IMR-90 (cell line): ENCODE results near the gene VSX2. TPM values are rescaled to one million over a fixed set of nuclear protein-coding genes. Genes with fewer than 3 reads are reported as not detected.

Experiments
- ATAC-seq: fragments of 200-7000 bp; cut with Tn5 transposase; 2 replicates; pipeline ENCODE4 v1.9.1; 2020; ENCODE audit warnings: low read depth, mild to moderate bottlenecking, moderate library complexity
- BruUV-seq: library from RNA; stranded (reverse); fragments of 400-500 nt; replicated peaks from 2 replicates; lab custom pipeline; 2021; lab: Mats Ljungman, UMichigan
- CTCF ChIA-PET: fragments of 300-600 bp; formaldehyde crosslinking; extraction: SDS; loops from one replicate; lab custom pipeline; 2021; ENCODE audit warnings: antibody characterized with exemption; lab: Yijun Ruan, JAX
- POLR2A ChIA-PET: fragments of 300-600 bp; sonication (Branson Sonifier 250); formaldehyde crosslinking; loops from one replicate; lab custom pipeline; 2022; ENCODE audit warnings: antibody characterized with exemption; ENCODE audit not compliant: unreplicated experiment; lab: Charles Lee
- DNase-seq: peaks from one replicate; pipeline ENCODE4 v3.0.0; 2013
- H2AFZ ChIP-seq: replicated peaks from 2 replicates; pipeline ENCODE3; 2013; ENCODE audit warnings: low read length, mild to moderate bottlenecking; ENCODE audit not compliant: poor library complexity
- H2AK5ac ChIP-seq: 2 replicates; pipeline ENCODE4 v1.6.1; 2013; ENCODE audit warnings: low read depth, low read length, inconsistent platforms
- H2AK9ac ChIP-seq: replicated peaks from 2 replicates; pipeline ENCODE3; 2013; ENCODE audit warnings: mild to moderate bottlenecking, low read depth, low read length, moderate library complexity; ENCODE audit not compliant: poor library complexity
- H2BK120ac ChIP-seq: 2 replicates; pipeline ENCODE4 v1.6.1; 2013; ENCODE audit warnings: low read depth, low read length, inconsistent platforms
- H2BK15ac ChIP-seq: 3 replicates; pipeline ENCODE4 v1.6.1; 2013; ENCODE audit warnings: low read depth, low read length, inconsistent platforms
- H2BK20ac ChIP-seq: 2 replicates; pipeline ENCODE4 v1.6.1; 2013; ENCODE audit warnings: low read depth, mild to moderate bottlenecking, inconsistent platforms, low read length, moderate library complexity
- H2BK5ac ChIP-seq: 2 replicates; pipeline ENCODE4 v1.6.1; 2013; ENCODE audit warnings: mild to moderate bottlenecking, low read depth, low read length, inconsistent platforms; ENCODE audit not compliant: poor library complexity, severe bottlenecking
- H3K14ac ChIP-seq: replicated peaks from 2 replicates; pipeline ENCODE4 v1.6.1; 2013; ENCODE audit warnings: low read depth, low read length, inconsistent platforms
- H3K18ac ChIP-seq: 2 replicates; pipeline ENCODE4 v1.6.1; 2013; ENCODE audit warnings: low read depth, low read length, control low read depth
- H3K23ac ChIP-seq: 2 replicates; pipeline ENCODE4 v1.6.1; 2013; ENCODE audit warnings: low read depth, low read length, inconsistent platforms
- H3K27ac ChIP-seq: 2 replicates; pipeline ENCODE4 v1.5.1; 2013; ENCODE audit warnings: mild to moderate bottlenecking, control low read depth, low read length; ENCODE audit not compliant: insufficient read depth
- H3K27me3 ChIP-seq: 2 replicates; pipeline ENCODE4 v1.6.1; 2013; ENCODE audit warnings: low read length; ENCODE audit not compliant: control insufficient read depth, insufficient read depth
- H3K36me3 ChIP-seq: 2 replicates; pipeline ENCODE4 v1.6.1; 2013; ENCODE audit warnings: low read length, mixed read lengths; ENCODE audit not compliant: control insufficient read depth, insufficient read depth
- H3K4ac ChIP-seq: 2 replicates; pipeline ENCODE4 v1.6.1; 2013; ENCODE audit warnings: low read depth, low read length, inconsistent platforms
- H3K4me1 ChIP-seq: 2 replicates; pipeline ENCODE4 v1.6.1; 2013; ENCODE audit warnings: low read length, mixed read lengths; ENCODE audit not compliant: control insufficient read depth, insufficient read depth
- H3K4me2 ChIP-seq: 2 replicates; pipeline ENCODE4 v1.6.1; 2013; ENCODE audit warnings: low read depth, mild to moderate bottlenecking, control low read depth, low read length, moderate library complexity
- H3K4me3 ChIP-seq: 2 replicates; pipeline ENCODE4 v1.5.1; 2013; ENCODE audit warnings: low read depth, mild to moderate bottlenecking, control low read depth, low read length, moderate library complexity; ENCODE audit not compliant: insufficient read depth
- H3K56ac ChIP-seq: 2 replicates; pipeline ENCODE4 v1.6.1; 2013; ENCODE audit warnings: low read length, inconsistent platforms; ENCODE audit not compliant: insufficient read depth; ENCODE audit errors: extremely low read depth
- H3K79me1 ChIP-seq, 2 experiments: 2 replicates each; pipeline ENCODE4 v1.6.1; 2013; ENCODE audit warnings: low read length in 2 of 2, inconsistent platforms in 1 of 2, low read depth in 1 of 2
- H3K9ac ChIP-seq: 2 replicates; pipeline ENCODE4 v1.6.1; 2013; ENCODE audit warnings: low read depth, low read length, control low read depth
- H3K9me1 ChIP-seq: 2 replicates; pipeline ENCODE4 v1.6.1; 2013; ENCODE audit warnings: low read length, inconsistent platforms; ENCODE audit not compliant: insufficient read depth
- H3K9me3 ChIP-seq: 2 replicates; pipeline ENCODE4 v1.6.1; 2013; ENCODE audit warnings: low read length; ENCODE audit not compliant: control insufficient read depth, insufficient read depth
- H4K20me1 ChIP-seq: 2 replicates; pipeline ENCODE4 v1.6.1; 2013; ENCODE audit warnings: low read length, inconsistent platforms; ENCODE audit not compliant: insufficient read depth
- H4K5ac ChIP-seq: 2 replicates; pipeline ENCODE4 v1.6.1; 2013; ENCODE audit warnings: mild to moderate bottlenecking, low read depth, low read length, control low read depth
- H4K8ac ChIP-seq, 2 experiments: 2 replicates each; pipeline ENCODE4 v1.6.1; 2013; ENCODE audit warnings: low read depth in 2 of 2, low read length in 2 of 2, control low read depth in 1 of 2, inconsistent platforms in 1 of 2
- H4K91ac ChIP-seq: 2 replicates; pipeline ENCODE4 v1.6.1; 2013; ENCODE audit warnings: low read depth, low read length, inconsistent platforms; ENCODE audit not compliant: insufficient read depth
- CEBPB ChIP-seq: IDR thresholded peaks from 2 replicates; pipeline ENCODE4 v1.6.1; 2012; ENCODE audit warnings: low read depth, low read length, improper control_type of control experiment
- FOS ChIP-seq: fragments of 150-350 bp; IDR thresholded peaks from 2 replicates; pipeline ENCODE4 v1.6.1; 2016; ENCODE audit warnings: low read depth, low read length
- MAFK ChIP-seq: IDR thresholded peaks from 2 replicates; pipeline ENCODE4 v1.6.1; 2012; ENCODE audit warnings: low read depth, low read length, improper control_type of control experiment
- MAZ ChIP-seq: IDR thresholded peaks from 2 replicates; pipeline ENCODE4 v1.6.1; 2012; ENCODE audit warnings: low read depth, mild to moderate bottlenecking, low read length, improper control_type of control experiment, moderate library complexity, borderline replicate concordance
- MXI1 ChIP-seq: IDR thresholded peaks from 2 replicates; pipeline ENCODE4 v1.6.1; 2012; ENCODE audit warnings: low read depth, mild to moderate bottlenecking, low read length, moderate library complexity, borderline replicate concordance
- POLR2A ChIP-seq: IDR thresholded peaks from 2 replicates; pipeline ENCODE4 v1.6.1; 2012; ENCODE audit warnings: mild to moderate bottlenecking, low read depth, low read length
- RCOR1 ChIP-seq: IDR thresholded peaks from 2 replicates; pipeline ENCODE4 v1.6.1; 2012; ENCODE audit warnings: mild to moderate bottlenecking, low read length, improper control_type of control experiment; ENCODE audit not compliant: insufficient replicate concordance
- dilution Hi-C: fragments of 300-500 bp; cut with HindIII; formaldehyde crosslinking; loops from one replicate; pipeline ENCODE4 v1.14.3; 2018; ENCODE audit warnings: low sequenced_read_pairs; ENCODE audit not compliant: unreplicated experiment
- in situ Hi-C: fragments of 300-500 bp; cut with MboI; formaldehyde crosslinking; loops from 3 replicates; pipeline ENCODE4 v1.14.3; 2019; ENCODE audit warnings: low sequenced_read_pairs, inconsistent platforms, mixed read lengths
- intact Hi-C: fragments of 100-400 bp; cut with micrococcal nuclease; formaldehyde crosslinking; loops from 2 replicates; pipeline ENCODE4 v1.10.0; 2022
- polyA plus RNA-seq, 3 experiments: library from polyadenylated mRNA; depleted of rRNA; stranded (reverse); fragments of >200 nt; gene quantifications; 2 replicates each; pipeline ENCODE4 v1.2.3, GENCODE V29; 2012; ENCODE audit warnings: low replicate concordance in 1 of 3
- total RNA-seq: library from RNA; depleted of rRNA; stranded (reverse); fragments of >200 nt; gene quantifications from 2 replicates; pipeline ENCODE4 v1.2.3, GENCODE V29; 2012
- TF ChIP-seq, protein P1 (sequence below): fragments of 150-350 bp; IDR thresholded peaks from 2 replicates; pipeline ENCODE4 v1.6.1; 2016; ENCODE audit warnings: low read depth, mild to moderate bottlenecking, low read length, moderate library complexity, borderline replicate concordance
- TF ChIP-seq, protein P2 (sequence below): fragments of 150-350 bp; IDR thresholded peaks from 2 replicates; pipeline ENCODE4 v1.6.1; 2017; ENCODE audit warnings: mild to moderate bottlenecking, antibody characterized with exemption, low read length, low read depth

The VSX2 gene
- total and polyA plus RNA-seq, 2 of the 4 experiments (the other 2 are of a cell fraction), result not detected

DNA sequence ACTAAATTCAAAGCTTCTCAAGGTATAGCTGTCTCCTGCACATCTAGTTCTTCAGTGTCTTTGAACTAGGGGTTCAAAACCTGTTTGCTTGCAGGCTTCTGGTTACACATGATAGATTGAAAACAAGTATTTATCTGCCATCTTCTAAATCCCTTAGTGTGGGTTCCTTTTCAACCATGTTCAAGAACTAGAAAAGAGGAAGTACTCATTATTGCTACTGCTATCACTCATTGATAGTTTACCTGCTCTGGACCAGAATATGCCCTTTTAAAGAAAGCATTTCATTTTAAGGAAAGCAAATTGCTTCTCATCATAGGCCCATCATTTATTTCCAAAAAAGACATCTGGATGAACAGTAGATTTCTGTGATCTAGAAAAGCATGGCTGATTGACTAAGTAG is 37.1 kb upstream of the VSX2 start:
- no peak overlapping the region for H2BK120ac ChIP-seq
- no peaks in the 10 kb centered on the region for H3K9me3 ChIP-seq
- H4K5ac ChIP-seq, result no peak overlapping the region
- dilution Hi-C loops, result no loop called here
- no peak for DNase-seq
- no peak overlapping the region for H3K56ac ChIP-seq
- H2BK20ac ChIP-seq, result no peak overlapping the region
- no peaks in the 10 kb centered on the region for H3K4me1 ChIP-seq
- H3K4me3 ChIP-seq, result no peak overlapping the region
- no peak overlapping the region for H3K23ac ChIP-seq
- in situ Hi-C loops, result no loop called here
- H3K14ac ChIP-seq, result no peak overlapping the region
- no peak overlapping the region for H2AK5ac ChIP-seq
- H3K27ac ChIP-seq, result no peak overlapping the region
- no peaks in the 10 kb centered on the region for H4K20me1 ChIP-seq
- ATAC-seq, result no peak
- H3K79me1 ChIP-seq, result no peaks in the 10 kb centered on the region
- BruUV-seq, result no TSS peak
- ChIA-PET CTCF (no interaction called here), POLR2A (no interaction called here)
- H4K91ac ChIP-seq, result no peak overlapping the region
- H3K36me3 ChIP-seq, result peaks cover 12% of the 10 kb centered on the region
- TF ChIP-seq RCOR1 (no peak), POLR2A (no peak), CEBPB (no peak), MXI1 (no peak), MAZ (no peak), FOS (no peak), MAFK (no peak)
- TF ChIP-seq, protein P1, sequence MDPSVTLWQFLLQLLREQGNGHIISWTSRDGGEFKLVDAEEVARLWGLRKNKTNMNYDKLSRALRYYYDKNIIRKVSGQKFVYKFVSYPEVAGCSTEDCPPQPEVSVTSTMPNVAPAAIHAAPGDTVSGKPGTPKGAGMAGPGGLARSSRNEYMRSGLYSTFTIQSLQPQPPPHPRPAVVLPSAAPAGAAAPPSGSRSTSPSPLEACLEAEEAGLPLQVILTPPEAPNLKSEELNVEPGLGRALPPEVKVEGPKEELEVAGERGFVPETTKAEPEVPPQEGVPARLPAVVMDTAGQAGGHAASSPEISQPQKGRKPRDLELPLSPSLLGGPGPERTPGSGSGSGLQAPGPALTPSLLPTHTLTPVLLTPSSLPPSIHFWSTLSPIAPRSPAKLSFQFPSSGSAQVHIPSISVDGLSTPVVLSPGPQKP, result no peak
- TF ChIP-seq, protein P2, sequence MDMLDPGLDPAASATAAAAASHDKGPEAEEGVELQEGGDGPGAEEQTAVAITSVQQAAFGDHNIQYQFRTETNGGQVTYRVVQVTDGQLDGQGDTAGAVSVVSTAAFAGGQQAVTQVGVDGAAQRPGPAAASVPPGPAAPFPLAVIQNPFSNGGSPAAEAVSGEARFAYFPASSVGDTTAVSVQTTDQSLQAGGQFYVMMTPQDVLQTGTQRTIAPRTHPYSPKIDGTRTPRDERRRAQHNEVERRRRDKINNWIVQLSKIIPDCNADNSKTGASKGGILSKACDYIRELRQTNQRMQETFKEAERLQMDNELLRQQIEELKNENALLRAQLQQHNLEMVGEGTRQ, result no peak
- intact Hi-C loops, result no loop called here
- no peaks in the 10 kb centered on the region for H3K9me1 ChIP-seq
- H3K27me3 ChIP-seq, result no peaks in the 10 kb centered on the region
- H2BK15ac ChIP-seq, result no peak overlapping the region
- H4K8ac ChIP-seq, result no peak overlapping the region
- H3K18ac ChIP-seq, result no peak overlapping the region
- no peak overlapping the region for H2BK5ac ChIP-seq
- H3K9ac ChIP-seq, result no peak overlapping the region
- H2AK9ac ChIP-seq, result no peak overlapping the region
- no peak overlapping the region for H3K4ac ChIP-seq
- H3K4me2 ChIP-seq, result no peak overlapping the region
- H2AFZ ChIP-seq, result no peak overlapping the region
